GM12878 (cell line): ENCODE measurements around the gene PCDHGA10. TPM values are rescaled to one million over a fixed set of nuclear protein-coding genes. Genes with fewer than 3 reads are reported as not detected.
A peak's percentile ranks its signal among the peaks of the same experiment; 100 is the strongest.

Source experiments
- ATAC-seq: fragments of 200-7000 bp; cut with Tn5 transposase; 3 replicates; pipeline ENCODE4 v1.9.1; 2020; ENCODE audit warnings: mild to moderate bottlenecking, moderate library complexity
- BruUV-seq: library from RNA; stranded (reverse); fragments of 400-500 nt; replicated peaks from 2 replicates; lab custom pipeline; 2021; lab: Mats Ljungman, UMichigan
- CTCF ChIA-PET: fragments of 300-600 bp; sonication (Branson Sonifier 250); formaldehyde crosslinking; extraction: SDS; loops from one replicate; lab custom pipeline; 2021; ENCODE audit warnings: inconsistent platforms; lab: Yijun Ruan, JAX
- POLR2A ChIA-PET: fragments of 350-600 bp; formaldehyde crosslinking; extraction: SDS; loops from one replicate; lab custom pipeline; 2021; ENCODE audit warnings: inconsistent platforms; lab: Charles Lee
- RAD21 ChIA-PET: fragments of 300-600 bp; sonication (Branson Sonifier 250); formaldehyde crosslinking; loops from one replicate; lab custom pipeline; 2023; ENCODE audit warnings: antibody characterized with exemption; ENCODE audit not compliant: unreplicated experiment; lab: Charles Lee
- SMC1A ChIA-PET: fragments of 300-600 bp; sonication (Branson Sonifier 250); formaldehyde crosslinking; loops from one replicate; lab custom pipeline; 2023; ENCODE audit not compliant: unreplicated experiment, uncharacterized antibody; lab: Charles Lee
- DNase-seq: peaks from one replicate; pipeline ENCODE4 v3.0.0-alpha.2; 2011; ENCODE audit warnings: low read depth, low spot score
- FAIRE-seq: peaks from 3 replicates; lab custom pipeline; 2011; peaks lifted over from hg19 to GRCh38; lab: Jason Lieb, UNC
- H2AFZ ChIP-seq: 2 replicates; pipeline ENCODE4 v1.6.0; 2011; ENCODE audit warnings: low read depth, low read length, control low read depth; ENCODE audit not compliant: control insufficient read depth
- H3K27ac ChIP-seq: 2 replicates; pipeline ENCODE4 v1.5.1; 2011; ENCODE audit warnings: control low read depth; ENCODE audit not compliant: control insufficient read depth, insufficient read depth
- H3K27me3 ChIP-seq, 2 experiments: replicated peaks in 1 of 2; 2 replicates each; pipeline versions ENCODE4 v1.6.0 to v1.6.1; 2011; ENCODE audit warnings: low read length in 1 of 2; ENCODE audit not compliant: control insufficient read depth in 2 of 2, insufficient read depth in 2 of 2
- H3K36me3 ChIP-seq, 2 experiments: 2 replicates each; pipeline ENCODE4 v1.5.1; 2011; ENCODE audit warnings: low read length in 1 of 2; ENCODE audit not compliant: control insufficient read depth in 2 of 2, insufficient read depth in 2 of 2
- H3K4me1 ChIP-seq: 2 replicates; pipeline ENCODE4 v1.6.1; 2011; ENCODE audit warnings: mild to moderate bottlenecking, low read length, moderate library complexity, mixed read lengths; ENCODE audit not compliant: control insufficient read depth, insufficient read depth
- H3K4me2 ChIP-seq: 2 replicates; pipeline ENCODE4 v1.6.0; 2011; ENCODE audit warnings: control low read depth; ENCODE audit not compliant: control insufficient read depth, insufficient read depth
- H3K4me3 ChIP-seq: fragments of 200-600 bp; sonication (generic); 2 replicates; pipeline ENCODE4 v1.5.1; 2016
- H3K79me2 ChIP-seq: 2 replicates; pipeline ENCODE4 v1.6.0; 2011; ENCODE audit warnings: low read length; ENCODE audit not compliant: control insufficient read depth, insufficient read depth
- H3K9ac ChIP-seq: 2 replicates; pipeline ENCODE4 v1.8.0; 2011; ENCODE audit warnings: low read length, control low read depth, mixed read lengths; ENCODE audit not compliant: control insufficient read depth, insufficient read depth
- H3K9me3 ChIP-seq: replicated peaks from 3 replicates; pipeline ENCODE4 v1.5.1; 2011; ENCODE audit warnings: mild to moderate bottlenecking, low read length; ENCODE audit not compliant: control insufficient read depth, insufficient read depth
- H4K20me1 ChIP-seq: 2 replicates; pipeline ENCODE4 v1.6.0; 2011; ENCODE audit not compliant: control insufficient read depth, insufficient read depth
- MYB ChIP-seq: fragments of 150-350 bp; IDR thresholded peaks from 2 replicates; pipeline ENCODE4 v1.6.1; 2014; ENCODE audit warnings: mild to moderate bottlenecking, low read depth, low read length, borderline replicate concordance
- RAD21 ChIP-seq: IDR thresholded peaks from 2 replicates; pipeline ENCODE4 v1.6.1; 2011; ENCODE audit warnings: mild to moderate bottlenecking, low read depth, low read length, moderate library complexity; ENCODE audit not compliant: insufficient read depth
- RELA ChIP-seq: fragments of 450-650 bp; IDR thresholded peaks from 2 replicates; pipeline ENCODE4 v1.8.0; 2014; ENCODE audit warnings: borderline replicate concordance; ENCODE audit not compliant: partially characterized antibody
- SIX5 ChIP-seq: IDR thresholded peaks from 2 replicates; pipeline ENCODE4 v1.6.1; 2011; ENCODE audit warnings: mild to moderate bottlenecking, low read depth, low read length, moderate library complexity; ENCODE audit not compliant: severe bottlenecking
- SMC3 ChIP-seq: IDR thresholded peaks from 2 replicates; pipeline ENCODE4 v1.6.1; 2011; ENCODE audit warnings: low read length, improper control_type of control experiment, borderline replicate concordance
- ZSCAN29 ChIP-seq: fragments of 450-650 bp; IDR thresholded peaks from 2 replicates; pipeline ENCODE4 v1.6.1; 2017; ENCODE audit warnings: mild to moderate bottlenecking, moderate library complexity
- WGBS: methylation state at CpG from one replicate; pipeline ENCODE4 v1.1.6; 2016; ENCODE audit warnings: low lambda C conversion rate; ENCODE audit not compliant: insufficient replicate concordance, insufficient coverage; ENCODE audit errors: missing lambda C conversion rate; 5-methylcytosine and 5-hydroxymethylcytosine counted together
- in situ Hi-C: fragments of 300-500 bp; cut with MboI; formaldehyde crosslinking; loops from 9 replicates; pipeline ENCODE4 v1.14.3; 2018; ENCODE audit warnings: mixed read lengths
- intact Hi-C: fragments of 100-400 bp; cut with micrococcal nuclease; formaldehyde crosslinking; loops from one replicate; pipeline ENCODE4 v1.14.2; 2022; ENCODE audit not compliant: unreplicated experiment
- polyA plus RNA-seq, 11 experiments: library from polyadenylated mRNA; depleted of rRNA in 4 of 11; unstranded in 6 of 11; stranded (reverse) in 5 of 11; fragments of >200 nt; fragmentation: Nextera tagmentation in 4 of 11; fragmentation: Illumina TruSeq in 1 of 11; extraction: Ambion mirVana in 4 of 11; extraction: Trizol in 1 of 11; gene quantifications; 1 replicate in 1 of 11; 2 replicates in 10 of 11; pipeline versions ENCODE4 v1.2.1 to v1.2.3, GENCODE V29; 2011 to 2016; ENCODE audit warnings: inconsistent platforms in 2 of 11, missing spikeins in 2 of 11, low read depth in 1 of 11
- total RNA-seq, 4 experiments: library from RNA; depleted of rRNA in 3 of 4; stranded (reverse); fragments of >200 nt in 3 of 4; fragmentation: Illumina TruSeq in 1 of 4; extraction: Trizol in 1 of 4; gene quantifications; 2 replicates each; pipeline versions ENCODE4 v1.2.1 to v1.2.3, GENCODE V29; 2013 to 2021
- TF ChIP-seq, protein P1 (sequence below), 3 experiments: IDR thresholded peaks in 2 of 3; conservative IDR thresholded peaks in 1 of 3; 2 replicates each; pipeline ENCODE4 v1.5.1; 2011; ENCODE audit warnings: low read depth in 3 of 3, low read length in 3 of 3, mild to moderate bottlenecking in 3 of 3, control low read depth in 2 of 3, moderate library complexity in 2 of 3, inconsistent platforms in 1 of 3, mixed read lengths in 1 of 3; ENCODE audit not compliant: control insufficient read depth in 2 of 3, insufficient read depth in 1 of 3; ENCODE audit errors: extremely low read depth in 1 of 3

Gene PCDHGA10
- total and polyA plus RNA-seq, 10 of the 15 experiments (the other 5 are each of a cell fraction or from before 2014, with no cell fraction given), result 0.39 to 2.2 (median 1.1) TPM

DNA sequence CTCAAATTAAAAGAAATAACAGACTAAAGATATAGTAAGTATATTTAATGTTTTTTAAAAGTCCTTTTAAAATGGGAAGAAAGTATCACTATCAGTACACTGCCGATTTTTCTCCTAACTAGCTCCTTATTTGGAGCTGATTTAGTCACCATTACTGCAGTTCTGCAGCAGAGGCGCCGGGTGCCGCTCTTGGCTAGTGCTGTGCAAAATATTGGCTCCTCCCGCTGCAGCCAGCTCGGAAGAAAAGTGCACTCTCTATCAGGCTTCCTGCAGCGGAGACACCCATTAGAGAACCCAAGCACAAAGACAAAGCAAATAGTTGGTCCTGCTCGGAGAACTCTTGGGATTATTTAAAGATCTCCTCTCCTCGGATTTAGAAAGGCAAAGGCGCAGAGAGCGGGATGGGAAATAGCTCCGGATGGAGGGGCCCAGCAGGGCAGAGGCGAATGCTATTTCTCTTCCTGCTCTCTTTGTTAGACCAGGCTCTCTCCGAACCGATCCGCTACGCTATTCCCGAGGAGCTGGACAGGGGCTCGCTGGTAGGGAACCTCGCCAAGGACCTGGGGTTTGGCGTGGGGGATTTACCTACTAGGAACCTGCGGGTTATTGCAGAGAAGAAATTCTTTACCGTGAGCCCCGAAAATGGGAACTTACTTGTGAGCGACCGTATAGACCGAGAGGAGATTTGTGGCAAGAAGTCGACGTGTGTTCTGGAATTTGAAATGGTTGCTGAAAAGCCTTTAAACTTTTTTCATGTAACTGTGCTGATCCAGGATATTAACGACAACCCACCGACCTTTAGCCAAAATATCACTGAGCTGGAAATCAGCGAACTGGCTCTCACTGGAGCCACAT, 42.6 kb upstream of the PCDHGA10 start, which contains the start of gene PCDHGB3:
PCDHGB3 (plus strand) TSS at position 249 of the 855 bp plus-strand sequence; CDS start at position 402, 153 bp downstream.
- H3K36me3 ChIP-seq, result no peaks in the 10 kb centered on the region
- BruUV-seq, result no TSS peak
- WGBS, result 13% methylated on average over 32 of the region's 32 CpGs
- no peaks in the 10 kb centered on the region for H3K4me1 ChIP-seq
- ATAC-seq (peak; percentile 96), DNase-seq (no peak), FAIRE-seq (no peak)
- H3K27ac ChIP-seq, result no peak within 1 kb of the TSS
- POLR2A ChIA-PET, result interaction anchor here (1.8 kb wide), 1 partner anchor 50 kb away, joined by 7 read pairs; the partner anchor contains the start of gene TAF7
- SMC1A ChIA-PET, result interaction anchor here (0.6 to 2.6 kb wide), 20 partner anchors 33 to 628 kb away, joined by 3 to 17 read pairs (median 4); partner anchors contain the start of genes PCDHGA10, PCDHGA11, PCDHGA12 and PCDHGC3
- H3K27me3 ChIP-seq, result no peaks in the 10 kb centered on the region; a peak in 1 of 4 replicates
- no peak within 1 kb of the TSS for H3K9ac ChIP-seq
- TF ChIP-seq, protein P1, sequence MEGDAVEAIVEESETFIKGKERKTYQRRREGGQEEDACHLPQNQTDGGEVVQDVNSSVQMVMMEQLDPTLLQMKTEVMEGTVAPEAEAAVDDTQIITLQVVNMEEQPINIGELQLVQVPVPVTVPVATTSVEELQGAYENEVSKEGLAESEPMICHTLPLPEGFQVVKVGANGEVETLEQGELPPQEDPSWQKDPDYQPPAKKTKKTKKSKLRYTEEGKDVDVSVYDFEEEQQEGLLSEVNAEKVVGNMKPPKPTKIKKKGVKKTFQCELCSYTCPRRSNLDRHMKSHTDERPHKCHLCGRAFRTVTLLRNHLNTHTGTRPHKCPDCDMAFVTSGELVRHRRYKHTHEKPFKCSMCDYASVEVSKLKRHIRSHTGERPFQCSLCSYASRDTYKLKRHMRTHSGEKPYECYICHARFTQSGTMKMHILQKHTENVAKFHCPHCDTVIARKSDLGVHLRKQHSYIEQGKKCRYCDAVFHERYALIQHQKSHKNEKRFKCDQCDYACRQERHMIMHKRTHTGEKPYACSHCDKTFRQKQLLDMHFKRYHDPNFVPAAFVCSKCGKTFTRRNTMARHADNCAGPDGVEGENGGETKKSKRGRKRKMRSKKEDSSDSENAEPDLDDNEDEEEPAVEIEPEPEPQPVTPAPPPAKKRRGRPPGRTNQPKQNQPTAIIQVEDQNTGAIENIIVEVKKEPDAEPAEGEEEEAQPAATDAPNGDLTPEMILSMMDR (IDR thresholded peaks at IDR 0.05 in 2 of 3, conservative IDR thresholded peaks at IDR 0.05 in 1 of 3; ENCODE audit: control insufficient read depth in 2 of 3, extremely low read depth in 1 of 3, insufficient read depth in 1 of 3, low read depth in 3 of 3, low read length in 3 of 3), result peak; percentile 38 to 72 (median 43)
- TF ChIP-seq ZSCAN29 (peak; percentile 79; the same call in 1 of the 2 replicates), SIX5 (no peak), RAD21 (0 out of 2 replicates have a peak, but pooled peaks have one; percentile 1), RELA (no peak), SMC3 (peak; percentile 30; the same call in 1 of the 2 replicates), MYB (no peak)
- H3K4me2 ChIP-seq, result 0 out of 2 replicates have a peak within 1 kb of the TSS, but pooled peaks have one; percentile 17
- RAD21 ChIA-PET, result interaction anchor here (0.6 to 2.4 kb wide), 15 partner anchors 12 to 220 kb away, joined by 3 to 24 read pairs (median 4); partner anchors contain the start of genes PCDHGA10, PCDHGA11, PCDHGA12 and PCDHGC3
- H4K20me1 ChIP-seq, result no peaks in the 10 kb centered on the region
- peak within 1 kb of the TSS; percentile 75 for H2AFZ ChIP-seq
- CTCF ChIA-PET, result interaction anchor here (0.6 to 3.2 kb wide), 34 partner anchors 10 to 196 kb away, joined by 3 to 40 read pairs (median 5); partner anchors contain the start of genes PCDHGA10, PCDHGA11, PCDHGA12 and PCDHGB5
- intact Hi-C loops (no loop called here), in situ Hi-C loops (no loop called here)
- no peaks in the 10 kb centered on the region for H3K79me2 ChIP-seq
- 0 out of 2 replicates have a peak within 1 kb of the TSS, but pooled peaks have one; percentile 18 for H3K4me3 ChIP-seq
- H3K9me3 ChIP-seq, result peaks cover 25% of the 10 kb centered on the region; the same call in 2 of the 3 replicates
